ENCODE data around the gene TBC1D3L. TPM values are rescaled to one million over a fixed set of nuclear protein-coding genes. Genes with fewer than 3 reads are reported as not detected.
"Not testable (repeated sequence)": the region's sequence is repeated elsewhere in the genome, so short reads cannot be mapped to it uniquely, and the experiment has no call there.

TBC1D3L gene
- total RNA-seq (2021; ENCODE audit: unreplicated experiment) (7.0 TPM), Bru-seq, nascent RNA (percentile 24 among the genes with signal in this experiment), BruChase-seq, experiment 1, labeled RNA remaining after a 2-hour chase (percentile 42 among the genes with signal in this experiment), BruChase-seq, experiment 2, labeled RNA remaining after a 6-hour chase (percentile 41 among the genes with signal in this experiment)
- polyA plus RNA-seq (2012; ENCODE audit: insufficient read length): 8.8 TPM
- long read RNA-seq, partial matches to known transcripts: 3 of 4 reads
- long read RNA-seq, other reads (novel, unspliced or antisense): 1 of 4 reads

DNA sequence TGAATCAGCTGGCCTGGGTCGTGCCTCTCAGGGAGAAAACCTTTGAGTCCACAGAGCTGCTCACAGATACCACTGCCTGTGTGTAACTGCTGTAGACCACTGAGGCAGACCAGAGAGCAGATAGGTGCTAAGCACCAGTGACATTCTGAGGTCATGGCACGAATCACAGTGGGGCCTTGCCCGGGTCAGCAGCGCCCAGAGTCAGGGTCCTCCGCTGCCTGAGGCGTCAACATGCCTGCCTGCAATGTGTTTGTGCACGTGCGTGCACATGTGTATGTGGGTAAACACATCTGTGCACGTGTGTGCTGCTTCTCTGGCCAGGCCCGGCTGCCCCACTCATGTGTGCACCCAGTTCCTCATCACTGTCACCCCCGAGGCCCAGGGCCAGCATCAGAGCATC lies at the start of gene TBC1D3L:
Gene TBC1D3L, minus strand, starts transcription at position 101 of the 400 bp plus-strand sequence. CDS start 1,540 bp downstream, outside the sequence.
- BruUV-seq (replicated peaks); H3K27me3 ChIP-seq (ENCODE audit: control insufficient read depth, insufficient read depth, low read length); H3K4me1 ChIP-seq (ENCODE audit: control insufficient read depth, insufficient read depth, low read length); H3K4me3 ChIP-seq (ENCODE audit: low read depth in 2 of 2, low read length in 2 of 2); intact Hi-C loops (cut with micrococcal nuclease; ENCODE audit: unreplicated experiment); in situ Hi-C loops (cut with HindIII; ENCODE audit: low pct_unique_long_range_greater_than_20kb, low sequenced_read_pairs); H3K9me3 ChIP-seq (ENCODE audit: control insufficient read depth, insufficient read depth, low read depth, low read length); DNase-seq (ENCODE audit: low read depth, low spot score); POLR2A ChIA-PET; CTCF ChIA-PET; ATAC-seq; H3K27ac ChIP-seq (ENCODE audit: low read length); H3K36me3 ChIP-seq (ENCODE audit: control insufficient read depth, insufficient read depth, low read length): not testable (repeated sequence)

- ATAC-seq, POLR2A ChIA-PET, CTCF ChIA-PET: not testable (repeated sequence)
These were observed 14.8 kb upstream of the TBC1D3L start, which contains the start of gene TBC1D3D for GRCh38 chr17:38003676-38004075. Gene TBC1D3D, plus strand, starts transcription at chr17:38003976. Its CDS starts 1,585 bp downstream, at chr17:38005561.

More at GRCh38 chr17:38003676-38004075, 14.8 kb upstream of the TBC1D3L start, which contains the start of gene TBC1D3D:
- in situ Hi-C loops (cut with HindIII; ENCODE audit: low pct_unique_long_range_greater_than_20kb, low sequenced_read_pairs); H3K27ac ChIP-seq (ENCODE audit: low read length); intact Hi-C loops (cut with micrococcal nuclease; ENCODE audit: unreplicated experiment); H3K4me3 ChIP-seq (ENCODE audit: low read depth in 2 of 2, low read length in 2 of 2); H3K9me3 ChIP-seq (ENCODE audit: control insufficient read depth, insufficient read depth, low read depth, low read length); H3K4me1 ChIP-seq (ENCODE audit: control insufficient read depth, insufficient read depth, low read length); DNase-seq (ENCODE audit: low read depth, low spot score); H3K27me3 ChIP-seq (ENCODE audit: control insufficient read depth, insufficient read depth, low read length); BruUV-seq (replicated peaks); H3K36me3 ChIP-seq (ENCODE audit: control insufficient read depth, insufficient read depth, low read length): not testable (repeated sequence)

Other genes starting within 250 kb of the TBC1D3L start
- not detected for gene HNF1B, start 244.0 kb downstream of the TBC1D3L start, total RNA-seq (2021; ENCODE audit: unreplicated experiment)
- 1.5 TPM for gene TBC1D3K, start 64.6 kb downstream of the TBC1D3L start, total RNA-seq (2021; ENCODE audit: unreplicated experiment)
- not detected for gene TBC1D3D, start 14.9 kb upstream of the TBC1D3L start, total RNA-seq (2021; ENCODE audit: unreplicated experiment)
- not detected for gene TBC1D3C, start 79.6 kb upstream of the TBC1D3L start, total RNA-seq (2021; ENCODE audit: unreplicated experiment)
- not detected for gene TBC1D3E, start 138.9 kb upstream of the TBC1D3L start, total RNA-seq (2021; ENCODE audit: unreplicated experiment)
- not detected for gene TBC1D3, start 203.5 kb upstream of the TBC1D3L start, total RNA-seq (2021; ENCODE audit: unreplicated experiment)